Activated naive CD8-positive, alpha-beta T cell treated with anti-CD3 and anti-CD28 coated beads, Interleukin-2, amount 10 ng/mL, durations not matched to agents 7 days and 5 days (primary cell): ENCODE measurements around the gene COL1A1. TPM values are rescaled to one million over a fixed set of nuclear protein-coding genes. Genes with fewer than 3 reads are reported as not detected.

ENCODE experiments used
- ATAC-seq: fragments of 150-1000 bp; cut with Tn5 transposase; one replicate; pipeline ENCODE4 v1.10.0; 2021; ENCODE audit warnings: low read depth, moderate library complexity
- POLR2A ChIA-PET: fragments of 350-600 bp; sonication (Branson Sonifier 250); formaldehyde crosslinking; loops from one replicate; lab custom pipeline; 2021; ENCODE audit warnings: antibody characterized with exemption; lab: Charles Lee
- DNase-seq: peaks from one replicate; pipeline ENCODE4 v3.0.0; 2021
- H3K27ac Mint-ChIP-seq: one replicate; pipeline ENCODE4 v1.8.0; 2022; ENCODE audit warnings: mild to moderate bottlenecking, mixed read lengths
- H3K27me3 Mint-ChIP-seq: one replicate; pipeline ENCODE4 v1.8.0; 2022; ENCODE audit warnings: mild to moderate bottlenecking, moderate library complexity, mixed read lengths
- H3K36me3 Mint-ChIP-seq: one replicate; pipeline ENCODE4 v1.8.0; 2021; ENCODE audit warnings: mild to moderate bottlenecking, mixed read lengths
- H3K4me1 Mint-ChIP-seq: one replicate; pipeline ENCODE4 v1.8.0; 2021; ENCODE audit warnings: mixed read lengths
- H3K4me3 Mint-ChIP-seq: one replicate; pipeline ENCODE4 v1.8.0; 2022; ENCODE audit warnings: mild to moderate bottlenecking, moderate library complexity, mixed read lengths
- H3K9me3 Mint-ChIP-seq: one replicate; pipeline ENCODE4 v1.8.0; 2021; ENCODE audit warnings: mixed read lengths
- total RNA-seq, 2 experiments: library from RNA; stranded (reverse); gene quantifications; one replicate each; pipeline ENCODE4 v1.2.3, GENCODE V29; 2021

The COL1A1 gene
- total RNA-seq, 2 experiments from 2014 or later: 0.78 to 0.96 TPM

GRCh38 chr17:50152736-50153135, 48.7 kb downstream of the COL1A1 start:
- peak overlapping the region; percentile 97 for H3K27ac Mint-ChIP-seq
- no peaks in the 10 kb centered on the region for H3K27me3 Mint-ChIP-seq
- DNase-seq (no peak), ATAC-seq (no peak)
- POLR2A ChIA-PET: interaction anchor here (0.8 to 2.5 kb wide), 5 partner anchors 9 to 713 kb away, joined by 3 to 32 read pairs (median 3); partner anchors contain the start of gene TOB1
- H3K36me3 Mint-ChIP-seq: peaks cover 7% of the 10 kb centered on the region
- peaks cover 33% of the 10 kb centered on the region for H3K4me1 Mint-ChIP-seq
- H3K9me3 Mint-ChIP-seq: no peaks in the 10 kb centered on the region
- peak overlapping the region; percentile 93 for H3K4me3 Mint-ChIP-seq

GRCh38 chr17:50151937-50152547, 49.4 kb downstream of the COL1A1 start:
- Mint-ChIP-seq H3K4me3 (peak overlapping the region; percentile 93), H3K27ac (peak overlapping the region; percentile 97), H3K27me3 (no peaks in the 10 kb centered on the region), H3K4me1 (peaks cover 31% of the 10 kb centered on the region), H3K9me3 (no peaks in the 10 kb centered on the region), H3K36me3 (peaks cover 12% of the 10 kb centered on the region)
- ATAC-seq (peak; percentile 29), DNase-seq (peak; percentile 75)
- POLR2A ChIA-PET: interaction anchor here (0.6 to 2.5 kb wide), 9 partner anchors 9 to 933 kb away, joined by 3 to 32 read pairs (median 3); partner anchors contain the start of gene TOB1

- ATAC-seq (peak; percentile 74), DNase-seq (peak; percentile 90)
- H3K9me3 Mint-ChIP-seq: no peaks in the 10 kb centered on the region
- POLR2A ChIA-PET: interaction anchor here (0.6 to 3.7 kb wide), 9 partner anchors 8 to 933 kb away, joined by 3 to 32 read pairs (median 3); no protein-coding TSS in a partner anchor
- peak overlapping the region; percentile 97 for H3K27ac Mint-ChIP-seq
- peaks cover 14% of the 10 kb centered on the region for H3K36me3 Mint-ChIP-seq
- H3K4me1 Mint-ChIP-seq: peaks cover 36% of the 10 kb centered on the region
- no peaks in the 10 kb centered on the region for H3K27me3 Mint-ChIP-seq
- H3K4me3 Mint-ChIP-seq: peak overlapping the region; percentile 93
Observed at GRCh38 chr17:50151041-50151936, 50.1 kb downstream of the COL1A1 start.

DNA sequence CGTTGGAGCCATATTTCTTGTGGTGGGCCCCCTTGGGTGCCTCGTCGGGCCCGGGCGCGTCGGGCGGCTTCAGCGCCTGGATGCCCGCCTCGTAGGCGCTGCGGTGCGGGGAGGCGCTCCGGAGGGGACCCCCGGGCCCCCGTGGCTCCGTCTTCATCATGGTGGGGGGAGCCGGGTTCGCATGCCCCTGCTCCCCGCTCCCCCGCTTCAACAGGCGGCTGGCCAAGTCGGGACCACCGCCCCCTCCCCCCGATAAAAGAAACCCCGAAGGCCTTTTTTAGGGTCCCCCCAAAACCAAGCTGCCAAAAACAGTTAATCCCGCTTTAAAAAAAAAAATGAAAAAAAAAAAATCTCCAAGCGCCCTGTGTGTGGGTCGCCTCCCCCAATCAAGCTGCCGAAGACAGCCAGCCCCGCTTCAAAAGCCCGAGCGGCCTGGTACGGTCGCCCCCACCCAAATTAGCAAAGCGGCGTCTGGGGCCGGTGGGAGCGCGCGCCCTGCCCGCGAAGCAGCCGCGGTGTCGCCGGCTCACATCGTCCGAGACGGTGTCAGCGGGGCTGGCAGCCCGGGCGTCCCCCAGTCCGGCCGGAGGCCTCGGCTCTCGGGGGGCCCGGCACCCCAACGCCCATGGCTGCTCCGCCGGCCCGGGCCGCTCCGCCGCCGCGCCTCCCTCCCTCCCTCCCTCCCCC, 50.9 kb downstream of the COL1A1 start, which contains the start of gene PPP1R9B:
PPP1R9B (minus strand) TSS at position 324 of the 687 bp plus-strand sequence; CDS start at position 160, 164 bp downstream.
- POLR2A ChIA-PET: interaction anchor here (0.7 to 3.7 kb wide), 6 partner anchors 10 to 59 kb away, joined by 3 to 32 read pairs (median 8); no protein-coding TSS in a partner anchor
- DNase-seq: no peak
- peaks cover 39% of the 10 kb centered on the region for H3K4me1 Mint-ChIP-seq
- H3K27ac Mint-ChIP-seq: peak within 1 kb of the TSS; percentile 97
- H3K4me3 Mint-ChIP-seq: peak within 1 kb of the TSS; percentile 98
- ATAC-seq: peak; percentile 15
- no peaks in the 10 kb centered on the region for H3K9me3 Mint-ChIP-seq
- H3K27me3 Mint-ChIP-seq: no peaks in the 10 kb centered on the region
- H3K36me3 Mint-ChIP-seq: peaks cover 18% of the 10 kb centered on the region

DNA sequence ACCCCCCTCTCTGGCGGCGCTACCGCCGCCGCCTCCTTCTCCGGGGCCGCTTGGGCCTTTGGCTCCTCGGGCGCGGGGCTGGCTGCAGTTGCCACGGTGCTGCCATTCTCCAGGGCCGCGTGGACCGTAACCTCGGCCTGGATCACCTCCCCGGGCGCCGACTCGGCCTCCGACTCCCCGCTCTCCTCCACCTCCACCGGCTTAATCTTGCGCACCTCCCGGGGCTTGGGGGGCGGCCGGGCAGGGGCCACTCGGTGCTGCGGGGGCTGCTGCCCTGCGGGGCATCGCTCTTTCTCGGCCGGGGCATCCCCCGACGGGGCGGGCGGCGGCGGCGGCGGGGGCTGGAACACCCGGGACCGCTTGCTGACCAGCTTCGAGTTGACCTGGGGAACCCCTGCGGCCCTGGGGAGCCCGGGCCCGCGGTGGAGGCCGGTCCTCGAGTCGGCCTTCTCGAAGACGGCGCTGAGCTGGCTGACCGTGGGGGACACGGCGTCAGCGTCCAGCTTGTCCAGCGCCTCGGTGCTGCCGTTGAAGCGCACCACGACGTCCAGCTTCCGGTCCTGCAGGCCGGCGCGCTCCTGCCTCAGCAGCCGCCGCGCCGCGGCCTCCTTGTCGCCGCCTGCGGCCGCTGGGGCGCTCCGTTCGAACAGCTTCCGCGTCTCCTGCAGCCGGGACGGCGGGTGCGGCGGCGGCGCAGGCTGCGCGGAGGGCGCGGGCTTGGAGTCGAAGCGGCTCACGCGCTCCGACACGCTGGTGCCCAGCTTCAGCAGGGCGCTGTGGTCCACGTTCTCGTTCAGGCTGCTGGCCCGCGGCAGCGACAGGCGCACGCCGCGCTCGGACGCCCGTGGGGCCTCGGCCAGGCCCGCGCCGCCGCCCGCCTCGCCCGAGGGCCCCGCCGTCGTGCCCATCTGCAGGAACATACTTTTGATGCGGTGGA, 51.7 kb downstream of the COL1A1 start:
- H3K9me3 Mint-ChIP-seq: no peaks in the 10 kb centered on the region
- ATAC-seq: peak; percentile 14
- POLR2A ChIA-PET: interaction anchor here (0.7 to 3.7 kb wide), 7 partner anchors 8 to 20 kb away, joined by 3 to 27 read pairs (median 4); no protein-coding TSS in a partner anchor

GRCh38 chr17:50149091-50149416, 52.4 kb downstream of the COL1A1 start:
- ATAC-seq (no peak), DNase-seq (no peak)
- POLR2A ChIA-PET: interaction anchor here (1.3 to 3.7 kb wide), 4 partner anchors 9 to 14 kb away, joined by 3 to 27 read pairs (median 8); no protein-coding TSS in a partner anchor
- Mint-ChIP-seq H3K4me1 (peaks cover 37% of the 10 kb centered on the region), H3K9me3 (no peaks in the 10 kb centered on the region), H3K36me3 (peaks cover 25% of the 10 kb centered on the region), H3K27ac (peak overlapping the region; percentile 86), H3K4me3 (peak overlapping the region; percentile 98), H3K27me3 (no peaks in the 10 kb centered on the region)

More for the DNA sequence above, 51.7 kb downstream of the COL1A1 start:
- peak overlapping the region; percentile 86 for H3K27ac Mint-ChIP-seq
- peaks cover 37% of the 10 kb centered on the region for H3K4me1 Mint-ChIP-seq
- peaks cover 21% of the 10 kb centered on the region for H3K36me3 Mint-ChIP-seq
- peak overlapping the region; percentile 98 for H3K4me3 Mint-ChIP-seq
- DNase-seq: peak; percentile 77
- H3K27me3 Mint-ChIP-seq: no peaks in the 10 kb centered on the region

- Mint-ChIP-seq H3K36me3 (peaks cover 27% of the 10 kb centered on the region), H3K9me3 (no peaks in the 10 kb centered on the region), H3K4me3 (peak overlapping the region; percentile 98), H3K27ac (peak overlapping the region; percentile 84), H3K27me3 (no peaks in the 10 kb centered on the region), H3K4me1 (peaks cover 40% of the 10 kb centered on the region)
- DNase-seq (peak; percentile 65), ATAC-seq (no peak)
- POLR2A ChIA-PET: interaction anchor here (0.5 to 3.7 kb wide), 5 partner anchors 8 to 327 kb away, joined by 3 to 27 read pairs (median 4); no protein-coding TSS in a partner anchor
Observed at GRCh38 chr17:50148226-50149090, 53.0 kb downstream of the COL1A1 start.

GRCh38 chr17:50147841-50148225, 53.6 kb downstream of the COL1A1 start:
- Mint-ChIP-seq H3K4me1 (peaks cover 44% of the 10 kb centered on the region), H3K9me3 (no peaks in the 10 kb centered on the region), H3K27me3 (no peaks in the 10 kb centered on the region), H3K4me3 (peak overlapping the region; percentile 98), H3K27ac (peak overlapping the region; percentile 84), H3K36me3 (peaks cover 29% of the 10 kb centered on the region)
- ATAC-seq: no peak
- DNase-seq: no peak
- POLR2A ChIA-PET: interaction anchor here (0.9 to 3.7 kb wide), 3 partner anchors 8 to 13 kb away, joined by 4 to 27 read pairs (median 5); no protein-coding TSS in a partner anchor

DNA sequence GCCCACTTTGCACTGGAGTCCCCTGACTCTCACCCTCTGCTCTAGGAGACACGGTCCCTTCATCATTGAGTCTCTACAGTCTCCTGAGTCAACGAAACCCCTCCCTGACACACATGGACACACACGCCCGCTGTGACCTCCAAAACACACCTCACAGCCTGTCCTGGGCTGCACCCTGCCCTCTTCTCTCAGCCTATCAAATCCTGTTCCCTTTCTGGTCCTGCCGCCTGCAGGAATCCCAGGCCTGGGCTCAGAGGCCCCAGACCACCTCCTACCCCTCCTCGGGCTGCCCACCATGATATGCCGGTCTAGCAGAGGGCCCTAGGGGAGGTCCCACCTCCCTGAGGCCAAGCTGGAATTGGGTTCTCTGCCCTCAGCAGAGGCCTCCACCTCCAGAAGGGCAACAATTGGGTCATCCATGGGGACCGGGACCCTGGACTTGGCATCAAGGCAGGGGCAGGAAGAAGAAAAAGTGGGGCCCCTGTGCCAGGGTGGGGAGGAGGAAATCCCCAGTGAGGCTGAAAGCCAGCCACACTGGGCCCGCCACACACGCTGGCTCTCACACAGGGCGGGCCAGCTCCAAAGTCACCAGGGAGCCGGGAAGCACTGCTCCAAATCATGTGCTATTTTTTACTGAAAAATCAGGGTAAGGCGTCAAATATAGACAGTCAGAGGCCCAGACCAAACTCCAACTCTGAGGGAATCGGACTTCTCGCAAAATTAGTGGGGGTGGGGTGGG, 54.3 kb downstream of the COL1A1 start:
- H3K36me3 Mint-ChIP-seq: peaks cover 35% of the 10 kb centered on the region
- DNase-seq (no peak), ATAC-seq (no peak)
- peaks cover 46% of the 10 kb centered on the region for H3K4me1 Mint-ChIP-seq
- H3K9me3 Mint-ChIP-seq: no peaks in the 10 kb centered on the region
- H3K27me3 Mint-ChIP-seq: no peaks in the 10 kb centered on the region
- peak overlapping the region; percentile 84 for H3K27ac Mint-ChIP-seq
- POLR2A ChIA-PET: interaction anchor here (0.5 to 3.7 kb wide), 5 partner anchors 7 to 782 kb away, joined by 3 to 27 read pairs (median 4); no protein-coding TSS in a partner anchor
- peak overlapping the region; percentile 98 for H3K4me3 Mint-ChIP-seq

DNA sequence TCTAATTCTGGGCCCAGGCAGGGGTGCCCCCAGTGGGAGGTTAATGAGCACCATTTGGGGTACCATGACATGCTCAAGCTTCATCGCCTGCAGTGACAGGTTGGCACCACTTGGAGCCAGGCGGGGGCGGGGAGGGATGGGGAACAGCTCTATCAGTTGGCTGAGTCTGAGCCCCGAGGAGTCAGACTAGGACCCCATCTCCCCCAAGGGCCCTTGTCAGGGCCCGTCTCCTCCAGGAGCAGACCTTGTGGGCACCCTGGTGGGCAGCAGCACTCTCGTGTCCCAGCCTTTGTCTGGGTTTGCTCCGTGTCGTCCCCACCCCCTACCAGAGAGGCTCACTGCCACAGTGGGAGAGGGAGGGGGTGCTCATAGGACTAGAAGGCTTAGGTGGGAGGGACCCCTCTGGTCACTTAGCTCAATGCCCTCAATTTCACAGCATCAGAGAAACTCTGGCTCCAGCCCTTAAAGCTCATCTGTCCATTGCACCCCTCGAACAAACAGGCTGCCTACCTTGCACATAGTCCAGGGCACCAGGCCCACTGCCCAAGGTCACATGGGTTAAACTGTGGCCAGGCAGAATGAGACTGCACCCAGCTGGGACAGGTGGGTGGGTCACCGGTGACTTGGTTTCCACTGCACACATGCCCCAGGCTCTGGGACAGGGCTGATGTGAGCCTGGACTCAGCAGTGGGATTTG, 55.1 kb downstream of the COL1A1 start:
- Mint-ChIP-seq H3K4me1 (peaks cover 50% of the 10 kb centered on the region), H3K9me3 (no peaks in the 10 kb centered on the region), H3K4me3 (peak overlapping the region; percentile 98), H3K27ac (peak overlapping the region; percentile 84), H3K27me3 (no peaks in the 10 kb centered on the region), H3K36me3 (peaks cover 39% of the 10 kb centered on the region)
- DNase-seq (no peak), ATAC-seq (no peak)
- POLR2A ChIA-PET: interaction anchor here (1.2 to 1.4 kb wide), 2 partner anchors 10 to 15 kb away, joined by 4 to 6 read pairs; no protein-coding TSS in a partner anchor
